Hippocampal formation (tissue), 2 donors: ENCODE results near the gene PLEKHH1.
"Not testable (repeated sequence)": the region's sequence is repeated elsewhere in the genome, so short reads cannot be mapped to it uniquely, and the experiment has no call there.

Experiments
- DNase-seq, 2 donors: peaks; one replicate each; lab custom pipeline; 2025; lab: John Stamatoyannopoulos, UW

The PLEKHH1 gene

GRCh38 chr14:67532606-67532997, 488 bp upstream of the PLEKHH1 start:
- DNase-seq: no peak

- no peak for DNase-seq
These were observed 630 bp downstream of the PLEKHH1 start for GRCh38 chr14:67533754-67534085.

GRCh38 chr14:67536087-67536486, 3.0 kb downstream of the PLEKHH1 start:
- DNase-seq: peak in 1 of 2 donors; percentile 20

GRCh38 chr14:67537736-67538135, 4.6 kb downstream of the PLEKHH1 start:
- DNase-seq: no peak

- DNase-seq: no peak
These were observed 5.4 kb downstream of the PLEKHH1 start for GRCh38 chr14:67538501-67538900.

GRCh38 chr14:67539116-67539515, 6.0 kb downstream of the PLEKHH1 start:
- DNase-seq: peak; percentile 79 to 93

- DNase-seq: no peak
These were observed 8.6 kb downstream of the PLEKHH1 start for GRCh38 chr14:67541448-67542387.

- DNase-seq: not testable (repeated sequence)
These were observed 9.5 kb downstream of the PLEKHH1 start for GRCh38 chr14:67542620-67543019.

GRCh38 chr14:67544590-67544989, 11.5 kb downstream of the PLEKHH1 start:
- no peak for DNase-seq

GRCh38 chr14:67547224-67547780, 14.2 kb downstream of the PLEKHH1 start:
- no peak for DNase-seq

GRCh38 chr14:67549734-67550133, 16.6 kb downstream of the PLEKHH1 start:
- no peak for DNase-seq

GRCh38 chr14:67551123-67551522, 18.0 kb downstream of the PLEKHH1 start:
- no peak for DNase-seq

GRCh38 chr14:67551940-67552339, 18.9 kb downstream of the PLEKHH1 start:
- DNase-seq: no peak

GRCh38 chr14:67553547-67553946, 20.5 kb downstream of the PLEKHH1 start:
- no peak for DNase-seq

GRCh38 chr14:67554341-67554740, 21.3 kb downstream of the PLEKHH1 start:
- no peak for DNase-seq

GRCh38 chr14:67555518-67556090, 22.5 kb downstream of the PLEKHH1 start:
- DNase-seq: no peak

- no peak for DNase-seq
These were observed 23.6 kb downstream of the PLEKHH1 start for GRCh38 chr14:67556671-67557070.

GRCh38 chr14:67557118-67557517, 24.0 kb downstream of the PLEKHH1 start:
- DNase-seq: no peak

GRCh38 chr14:67557656-67558055, 24.6 kb downstream of the PLEKHH1 start:
- no peak for DNase-seq

- DNase-seq: no peak
These were observed 26.5 kb downstream of the PLEKHH1 start for GRCh38 chr14:67559639-67560038.

- no peak for DNase-seq
These were observed 29.1 kb downstream of the PLEKHH1 start for GRCh38 chr14:67562025-67562775.

- DNase-seq: no peak
These were observed 29.7 kb downstream of the PLEKHH1 start for GRCh38 chr14:67562776-67563150.
